Right renal pelvis (tissue), 4 donors: ENCODE data around the gene GAD1. TPM values are rescaled to one million over a fixed set of nuclear protein-coding genes. Genes with fewer than 3 reads are reported as not detected.

ENCODE experiments used
- DNase-seq, 4 donors: peaks; one replicate each; pipeline ENCODE4 v3.0.0-alpha.2; 2013; ENCODE audit warnings: low read depth in 4 of 4, low spot score in 3 of 4, missing footprints in 1 of 4
- polyA plus RNA-seq, 4 donors: library from polyadenylated mRNA; unstranded; fragments of 120-200 nt; gene quantifications; one replicate each; pipeline ENCODE4 v1.2.1, GENCODE V29; 2013; ENCODE audit not compliant: insufficient read length in 4 of 4

The GAD1 gene
- polyA plus RNA-seq, result 1 to 10 TPM in 1 of 4 donors, under 1 TPM in 3; 0.90 to 1.1 (median 0.94) TPM

- no peak for DNase-seq
Measured at GRCh38 chr2:170816504-170817092, at the start of gene GAD1. TSS of gene GAD1 (plus strand) at chr2:170816887. CDS start at chr2:170818592, 1,705 bp downstream.

GRCh38 chr2:170770008-170770605 is 46.6 kb upstream of the GAD1 start, which contains the start of gene ERICH2:
TSS of gene ERICH2 (plus strand) at chr2:170770378. CDS start at chr2:170770682, 304 bp downstream.
- peak; percentile 21 to 46 (median 44) for DNase-seq

DNA sequence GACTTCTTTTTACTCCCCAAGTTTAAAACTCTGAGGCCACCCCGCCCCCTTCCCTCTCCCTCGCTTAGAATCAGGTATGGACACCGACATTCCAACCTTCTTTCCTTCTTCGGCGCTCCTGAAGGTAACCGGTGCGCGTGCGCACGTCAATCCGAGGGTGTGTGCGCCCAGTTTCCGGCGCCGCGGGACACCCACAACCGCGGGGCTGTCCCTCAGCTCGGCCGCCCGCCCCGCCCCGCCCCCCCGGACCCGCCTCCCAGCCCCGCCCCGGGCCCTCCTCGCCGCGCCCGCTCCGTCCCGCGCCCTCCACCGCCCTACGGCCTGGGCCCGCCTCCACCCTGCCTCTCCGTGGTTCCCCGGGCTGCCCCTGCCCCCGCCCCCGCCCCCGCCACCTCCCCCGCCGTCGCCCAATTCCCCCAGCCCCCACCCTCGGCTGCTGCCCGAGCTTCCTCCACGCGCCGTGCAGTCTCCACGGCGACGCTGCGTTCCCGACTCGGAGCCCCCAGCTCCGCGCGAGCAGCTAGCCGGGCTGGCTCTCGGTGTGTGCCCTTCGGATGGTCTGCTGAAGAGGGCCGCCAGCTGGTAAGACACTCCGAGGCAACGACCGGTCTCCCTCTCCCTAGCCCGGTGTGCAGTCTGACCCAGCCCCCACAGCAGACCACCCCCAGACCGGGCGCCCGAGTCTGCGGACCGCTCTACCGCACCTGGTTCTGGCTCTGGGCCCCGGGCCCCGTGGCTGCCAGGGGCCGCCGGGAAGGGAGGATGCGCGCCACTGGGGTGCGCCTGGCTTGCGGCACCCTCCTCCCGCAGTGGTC is 45.9 kb upstream of the GAD1 start:
- peak; percentile 28 to 46 (median 36) for DNase-seq

GRCh38 chr2:170771421-170771937 is 45.2 kb upstream of the GAD1 start:
- no peak for DNase-seq

GRCh38 chr2:170772295-170772694 is 44.4 kb upstream of the GAD1 start:
- no peak for DNase-seq

DNA sequence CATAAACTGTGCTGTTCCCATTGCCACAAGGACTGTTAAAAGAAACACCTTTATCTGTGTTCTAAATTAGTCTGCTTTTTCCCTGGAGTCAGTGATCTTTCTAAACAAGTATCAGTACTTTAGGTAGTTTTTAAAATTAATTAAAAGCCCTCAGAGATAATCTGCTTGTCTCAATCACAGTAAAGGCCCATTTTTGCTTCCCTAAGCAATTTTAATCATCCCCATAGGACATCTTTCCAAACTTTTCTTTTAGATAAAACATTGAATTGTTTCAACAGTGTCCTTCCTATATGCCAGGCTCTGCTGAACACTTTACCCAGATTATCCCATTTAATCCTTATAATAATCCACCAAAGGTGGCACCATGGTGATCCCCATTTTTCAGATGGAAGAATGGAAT is 42.6 kb upstream of the GAD1 start:
- DNase-seq, result no peak

- no peak for DNase-seq
Measured at GRCh38 chr2:170778900-170779299, 37.8 kb upstream of the GAD1 start.

GRCh38 chr2:170779304-170779703 is 37.4 kb upstream of the GAD1 start:
- no peak for DNase-seq

DNA sequence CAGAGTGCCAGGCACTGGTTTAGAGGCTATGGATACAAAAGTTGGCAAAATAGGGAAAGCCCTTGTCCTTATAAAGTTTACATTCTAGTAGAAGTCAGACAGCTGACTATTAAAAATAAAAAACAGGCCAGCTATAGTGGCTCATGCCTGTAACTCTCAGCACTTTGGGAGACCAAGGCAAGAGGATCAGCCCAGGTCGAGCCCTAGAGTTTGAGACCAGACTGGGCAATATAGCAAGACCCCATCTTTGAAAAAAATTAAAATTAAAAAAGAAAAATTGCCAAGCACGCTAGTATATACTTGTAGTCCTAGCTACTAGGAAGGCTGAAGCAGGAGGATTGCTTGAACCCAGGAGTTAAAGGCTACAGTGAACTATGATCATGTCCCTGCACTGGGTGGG is 34.0 kb upstream of the GAD1 start:
- DNase-seq, result no peak

GRCh38 chr2:170783549-170783948 is 33.1 kb upstream of the GAD1 start:
- no peak for DNase-seq

DNA sequence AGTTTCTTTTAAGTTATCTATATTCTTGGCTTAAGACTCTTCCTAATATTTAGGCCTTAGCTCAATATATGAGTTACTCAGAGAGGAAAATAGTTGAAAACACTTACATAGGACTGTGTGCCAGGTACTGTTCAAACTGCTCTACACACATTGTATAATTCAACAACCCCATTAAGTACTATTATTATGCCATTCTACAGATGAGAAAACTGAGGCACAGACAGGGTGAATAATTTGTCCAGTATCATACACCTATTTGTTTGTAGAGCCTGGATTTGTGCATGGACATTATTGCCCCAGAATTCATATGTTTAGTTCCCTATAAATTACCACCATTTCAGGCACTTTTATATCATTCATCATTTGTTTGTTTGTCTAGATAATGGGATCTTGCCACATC is 17.7 kb upstream of the GAD1 start:
- DNase-seq, result no peak

DNA sequence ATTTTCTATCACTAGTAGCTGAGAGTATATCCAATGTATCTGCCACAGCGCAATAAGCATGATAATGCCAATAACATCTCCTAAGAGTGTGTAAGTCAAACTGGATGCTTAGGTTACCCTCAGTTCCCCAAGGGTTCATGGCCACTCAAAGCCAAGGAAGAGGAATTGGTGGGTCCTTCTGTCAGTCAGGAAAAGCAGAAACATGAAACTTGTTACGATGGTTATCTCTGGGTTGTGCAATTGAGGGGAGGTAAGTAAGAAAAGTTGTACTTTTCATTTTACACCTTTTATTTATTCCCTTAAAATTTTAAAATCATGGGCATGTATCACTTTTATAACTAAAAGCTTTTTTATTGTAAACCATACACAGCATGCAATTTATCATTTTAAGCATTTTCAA is 10.1 kb upstream of the GAD1 start:
- DNase-seq, result no peak

- DNase-seq, result peak in 3 of 4 donors; percentile 66 to 82 (median 70)
Measured at GRCh38 chr2:170812710-170813600, 3.7 kb upstream of the GAD1 start.

GRCh38 chr2:170813611-170814532 is 2.8 kb upstream of the GAD1 start:
- DNase-seq, result peak in 2 of 4 donors; percentile 70

GRCh38 chr2:170814533-170815230 is 2.0 kb upstream of the GAD1 start:
- DNase-seq, result no peak

GRCh38 chr2:170815311-170815710 is 1.4 kb upstream of the GAD1 start:
- no peak for DNase-seq

DNA sequence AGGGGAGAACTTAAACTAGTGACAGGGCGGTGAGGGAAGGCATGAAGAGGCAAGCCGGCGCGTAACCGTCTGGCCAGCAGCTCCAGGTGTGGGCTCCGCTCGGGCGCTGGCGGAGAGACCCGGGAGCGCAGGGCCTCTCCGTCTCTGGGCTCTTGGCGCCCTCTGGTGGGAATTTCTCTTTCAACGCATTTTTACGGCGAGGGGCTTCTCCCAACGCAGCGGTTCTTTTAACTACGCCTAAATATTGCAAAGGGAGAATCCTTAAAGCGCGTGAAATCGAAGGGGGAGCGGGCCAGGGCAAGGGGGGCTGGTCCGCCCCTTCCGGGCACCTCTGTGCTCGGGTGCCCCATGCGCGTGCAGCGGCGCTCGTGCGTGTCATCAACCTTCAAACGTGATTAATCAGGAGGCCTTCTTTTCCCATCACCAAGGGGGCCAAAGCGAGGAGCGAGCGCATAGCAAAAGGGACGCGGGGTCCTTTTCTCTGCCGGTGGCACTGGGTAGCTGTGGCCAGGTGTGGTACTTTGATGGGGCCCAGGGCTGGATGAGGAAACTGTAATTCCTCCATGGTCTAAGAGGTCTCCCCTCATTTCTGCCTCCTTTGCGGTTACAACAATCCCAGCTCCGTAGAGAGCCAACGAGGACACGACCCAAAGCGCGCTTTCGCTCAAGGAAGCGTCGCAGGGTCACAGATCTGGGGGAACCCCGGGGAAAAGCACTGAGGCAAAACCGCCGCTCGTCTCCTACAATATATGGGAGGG is 762 bp upstream of the GAD1 start:
- DNase-seq, result peak in 3 of 4 donors; percentile 56 to 71 (median 59)
